ENCODE data around the gene IKZF1.

- TF ChIP-seq CTCF (conservative IDR thresholded peaks at IDR 0.05; ENCODE audit: low read depth, low read length) = no peak
- no peak for TF ChIP-seq EZH2 (IDR thresholded peaks at IDR 0.05; ENCODE audit: borderline replicate concordance, low read depth, low read length, poor library complexity, severe bottlenecking)
Measured at GRCh38 chr7:50349963-50350944, 45.7 kb downstream of the IKZF1 start.

All from A673 (cell line).